ENCODE results near the gene LRRC46. TPM values are rescaled to one million over a fixed set of nuclear protein-coding genes. Genes with fewer than 3 reads are reported as not detected.

Gene LRRC46
- total RNA-seq, 4 donors from 2014 or later: 0.45 TPM; not detected in 3

DNA sequence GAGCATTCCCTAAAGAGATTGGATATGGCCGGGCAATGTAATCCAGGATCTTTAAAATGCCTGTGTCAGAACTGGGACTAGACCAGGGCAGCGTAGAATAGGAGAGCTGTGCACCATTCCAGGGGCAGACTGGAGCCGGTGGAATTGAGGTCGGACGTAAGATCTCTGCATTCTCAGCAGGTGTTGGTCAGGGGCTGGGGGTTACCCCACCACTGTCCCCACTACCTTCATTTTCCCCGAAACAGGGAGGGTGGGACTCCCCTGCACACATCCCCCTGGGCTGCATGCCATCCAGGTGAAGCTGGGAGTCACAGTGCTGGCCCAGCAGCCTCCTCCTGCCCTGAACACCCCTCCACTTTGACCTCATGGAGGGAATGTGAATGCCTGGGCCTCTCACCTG lies 27.7 kb upstream of the LRRC46 start:
- H3K36me3 ChIP-seq: peaks cover 0 to 22% (median 19%) of the 10 kb centered on the region in 4 donors
- TF ChIP-seq POLR2A (IDR thresholded peaks at IDR 0.05; ENCODE audit: low read depth) (no peak), POLR2AphosphoS5 (IDR thresholded peaks at IDR 0.05) (no peak), EP300 (IDR thresholded peaks at IDR 0.05) (no peak)
- TF ChIP-seq, protein P1, sequence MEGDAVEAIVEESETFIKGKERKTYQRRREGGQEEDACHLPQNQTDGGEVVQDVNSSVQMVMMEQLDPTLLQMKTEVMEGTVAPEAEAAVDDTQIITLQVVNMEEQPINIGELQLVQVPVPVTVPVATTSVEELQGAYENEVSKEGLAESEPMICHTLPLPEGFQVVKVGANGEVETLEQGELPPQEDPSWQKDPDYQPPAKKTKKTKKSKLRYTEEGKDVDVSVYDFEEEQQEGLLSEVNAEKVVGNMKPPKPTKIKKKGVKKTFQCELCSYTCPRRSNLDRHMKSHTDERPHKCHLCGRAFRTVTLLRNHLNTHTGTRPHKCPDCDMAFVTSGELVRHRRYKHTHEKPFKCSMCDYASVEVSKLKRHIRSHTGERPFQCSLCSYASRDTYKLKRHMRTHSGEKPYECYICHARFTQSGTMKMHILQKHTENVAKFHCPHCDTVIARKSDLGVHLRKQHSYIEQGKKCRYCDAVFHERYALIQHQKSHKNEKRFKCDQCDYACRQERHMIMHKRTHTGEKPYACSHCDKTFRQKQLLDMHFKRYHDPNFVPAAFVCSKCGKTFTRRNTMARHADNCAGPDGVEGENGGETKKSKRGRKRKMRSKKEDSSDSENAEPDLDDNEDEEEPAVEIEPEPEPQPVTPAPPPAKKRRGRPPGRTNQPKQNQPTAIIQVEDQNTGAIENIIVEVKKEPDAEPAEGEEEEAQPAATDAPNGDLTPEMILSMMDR (IDR thresholded peaks at IDR 0.05): no peak
- H3K9me3 ChIP-seq: no peaks in the 10 kb centered on the region
- intact Hi-C loops (cut with DNase I): loop anchor here (10.0 kb wide), 1 partner anchor 139 kb away; no protein-coding TSS in a partner anchor
- 79% methylated on average over 6 of the region's 6 CpGs for WGBS
- DNase-seq (ENCODE audit: extremely low spot score): no peak
- H3K27ac ChIP-seq (replicated peaks in 1 of 4): no peak overlapping the region
- H3K4me1 ChIP-seq: no peaks in the 10 kb centered on the region
- H3K4me3 ChIP-seq: no peak overlapping the region
- peaks cover 0 to 22% (median 0%) of the 10 kb centered on the region in 4 donors for H3K27me3 ChIP-seq

DNA sequence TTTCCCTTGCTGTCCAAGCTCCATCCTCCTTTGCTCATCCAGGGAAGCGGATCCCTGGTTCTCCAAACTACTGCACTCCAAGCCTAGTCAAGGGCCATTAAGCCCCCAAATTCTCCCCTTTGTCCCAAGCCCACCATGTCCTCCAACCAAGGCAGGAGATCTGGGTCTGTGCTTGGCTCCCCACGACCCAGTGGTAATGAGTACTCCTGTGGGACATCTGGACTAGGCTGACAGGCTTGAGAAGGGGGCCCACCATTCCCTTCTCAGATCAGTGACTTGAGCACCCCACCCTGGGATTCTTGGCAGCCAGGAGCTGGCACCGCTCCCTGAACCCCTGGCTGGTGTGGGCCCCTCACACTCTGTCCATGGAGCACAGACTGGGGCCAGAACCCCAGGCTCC lies 27.0 kb upstream of the LRRC46 start:
- TF ChIP-seq, protein P1 (IDR thresholded peaks at IDR 0.05): no peak
- TF ChIP-seq POLR2AphosphoS5 (IDR thresholded peaks at IDR 0.05): no peak
- no peak for TF ChIP-seq POLR2A (IDR thresholded peaks at IDR 0.05; ENCODE audit: low read depth)
- no peak for TF ChIP-seq EP300 (IDR thresholded peaks at IDR 0.05)
- Histone ChIP-seq H3K27ac (replicated peaks in 1 of 4) (no peak overlapping the region), H3K27me3 (peaks cover 0 to 22% (median 0%) of the 10 kb centered on the region in 4 donors), H3K9me3 (no peaks in the 10 kb centered on the region), H3K4me1 (no peaks in the 10 kb centered on the region), H3K36me3 (peaks cover 0 to 29% (median 26%) of the 10 kb centered on the region in 4 donors), H3K4me3 (no peak overlapping the region)
- DNase-seq (ENCODE audit: extremely low spot score): no peak
- intact Hi-C loops (cut with DNase I): loop anchor here (10.0 kb wide), 1 partner anchor 140 kb away; no protein-coding TSS in a partner anchor
- 63% methylated on average over 3 of the region's 3 CpGs for WGBS

DNA sequence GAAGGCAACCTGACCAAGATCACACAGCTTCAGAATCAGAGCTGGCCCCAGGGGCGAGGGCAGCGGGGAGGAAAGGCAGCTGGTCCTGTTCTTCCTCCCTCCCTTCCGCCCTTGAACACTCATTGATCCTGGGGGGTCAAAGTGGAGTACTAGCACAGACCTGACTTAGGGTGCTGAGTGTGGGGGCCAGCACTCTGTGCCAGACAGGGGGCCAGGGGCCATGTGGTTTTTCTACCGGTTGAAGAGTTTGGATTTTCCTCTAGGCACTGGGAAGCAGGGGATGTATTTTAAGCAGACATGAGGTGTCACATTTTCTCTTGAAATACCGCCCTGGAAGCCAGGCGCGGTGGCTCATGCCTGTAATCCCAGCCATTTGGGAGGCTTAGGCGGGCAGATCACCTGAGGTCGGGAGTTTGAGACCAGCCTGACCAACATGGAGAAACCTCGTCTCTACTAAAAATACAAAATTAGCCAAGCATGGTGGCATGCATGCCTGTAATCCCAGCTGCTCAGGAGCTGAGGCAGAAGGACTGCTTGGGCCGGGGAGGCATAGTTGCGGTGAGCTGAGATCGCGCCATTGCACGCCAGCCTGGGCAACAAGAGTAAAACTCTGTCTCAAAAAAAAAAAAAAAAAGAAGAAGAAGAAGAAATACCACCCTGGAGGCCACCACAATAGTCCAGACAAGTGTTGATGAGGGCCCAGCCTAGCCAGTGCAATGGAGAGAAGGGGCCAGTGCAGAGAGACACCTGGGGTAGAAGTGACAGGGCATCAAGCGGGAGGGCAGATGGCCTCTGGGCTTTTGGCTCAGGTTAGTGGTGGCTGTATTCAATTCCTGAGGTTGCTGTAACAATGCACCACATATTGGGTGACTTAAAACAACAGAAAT lies 25.2 kb upstream of the LRRC46 start:
- TF ChIP-seq, protein P1 (IDR thresholded peaks at IDR 0.05): no peak
- TF ChIP-seq EP300 (IDR thresholded peaks at IDR 0.05) (no peak), POLR2A (IDR thresholded peaks at IDR 0.05; ENCODE audit: low read depth) (no peak), POLR2AphosphoS5 (IDR thresholded peaks at IDR 0.05) (no peak)
- 77% methylated on average over 13 of the region's 16 CpGs for WGBS
- H3K9me3 ChIP-seq: no peaks in the 10 kb centered on the region
- no peak overlapping the region for H3K27ac ChIP-seq (replicated peaks in 1 of 4)
- H3K4me1 ChIP-seq: peaks cover 0 to 13% (median 0%) of the 10 kb centered on the region in 4 donors
- peaks cover 0 to 22% (median 0%) of the 10 kb centered on the region in 4 donors for H3K27me3 ChIP-seq
- no peak for DNase-seq (ENCODE audit: extremely low spot score)
- H3K36me3 ChIP-seq: peaks cover 0 to 39% (median 39%) of the 10 kb centered on the region in 4 donors
- no peak overlapping the region for H3K4me3 ChIP-seq
- intact Hi-C loops (cut with DNase I): loop anchor here (10.0 kb wide), 1 partner anchor 141 kb away; no protein-coding TSS in a partner anchor

DNA sequence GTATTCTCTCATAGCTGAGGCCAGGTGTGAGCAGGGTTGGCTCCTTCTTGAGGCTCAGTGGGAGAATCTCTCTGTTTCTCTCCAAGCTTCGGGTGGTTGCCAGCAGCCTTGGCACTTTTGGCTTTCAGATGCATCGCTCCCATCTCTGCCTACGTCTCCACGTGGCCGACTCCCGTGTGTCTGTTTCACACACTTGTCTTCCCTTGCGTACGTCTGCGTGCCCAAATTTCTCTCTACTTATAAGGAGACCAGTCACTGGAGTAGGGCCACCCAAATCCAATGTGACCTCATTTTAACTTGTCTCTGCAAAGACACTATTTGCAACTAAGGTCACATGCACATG lies 24.6 kb upstream of the LRRC46 start:
- TF ChIP-seq EP300 (IDR thresholded peaks at IDR 0.05) (no peak), POLR2A (IDR thresholded peaks at IDR 0.05; ENCODE audit: low read depth) (no peak), POLR2AphosphoS5 (IDR thresholded peaks at IDR 0.05) (no peak)
- TF ChIP-seq, protein P1 (IDR thresholded peaks at IDR 0.05): no peak
- Histone ChIP-seq H3K27ac (replicated peaks in 1 of 4) (no peak overlapping the region), H3K9me3 (no peaks in the 10 kb centered on the region), H3K27me3 (peaks cover 0 to 19% (median 0%) of the 10 kb centered on the region in 4 donors), H3K4me3 (no peak overlapping the region), H3K36me3 (peaks cover 0 to 43% (median 39%) of the 10 kb centered on the region in 4 donors), H3K4me1 (peaks cover 0 to 16% (median 0%) of the 10 kb centered on the region in 4 donors)
- 84% methylated on average over 9 of the region's 9 CpGs for WGBS
- intact Hi-C loops (cut with DNase I): loop anchor here (10.0 kb wide), 1 partner anchor 142 kb away; no protein-coding TSS in a partner anchor
- DNase-seq (ENCODE audit: extremely low spot score): no peak

Measured in esophagus muscularis mucosa (tissue), 4 donors.